ENCODE results near the gene CCDC71. TPM values are rescaled to one million over a fixed set of nuclear protein-coding genes. Genes with fewer than 3 reads are reported as not detected.

The CCDC71 gene
- total RNA-seq, 4 donors from 2014 or later: 12.4 to 39.3 (median 37.5) TPM

GRCh38 chr3:49173116-49173791 is 7.1 kb upstream of the CCDC71 start:
- Histone ChIP-seq H3K27ac (peak overlapping the region in 3 of 4 donors; percentile 49 to 82 (median 79)), H3K27me3 (no peaks in the 10 kb centered on the region), H3K4me3 (peak overlapping the region in 2 of 4 donors; percentile 63 to 84), H3K9me3 (no peaks in the 10 kb centered on the region), H3K36me3 (no peaks in the 10 kb centered on the region), H3K4me1 (peaks cover 0 to 31% (median 4%) of the 10 kb centered on the region in 4 donors)
- TF ChIP-seq CTCF (IDR thresholded peaks at IDR 0.05) (no peak), POLR2A (IDR thresholded peaks at IDR 0.05) (no peak)
- no peak for DNase-seq

- Histone ChIP-seq H3K27ac (peak overlapping the region in 3 of 4 donors; percentile 49 to 82 (median 79)), H3K4me1 (peaks cover 0 to 31% (median 4%) of the 10 kb centered on the region in 4 donors), H3K9me3 (no peaks in the 10 kb centered on the region), H3K27me3 (no peaks in the 10 kb centered on the region), H3K4me3 (peak overlapping the region; percentile 52 to 84 (median 60)), H3K36me3 (no peaks in the 10 kb centered on the region)
- no peak for TF ChIP-seq POLR2A (IDR thresholded peaks at IDR 0.05)
- TF ChIP-seq CTCF (IDR thresholded peaks at IDR 0.05): no peak
- DNase-seq: no peak
These were observed 6.5 kb upstream of the CCDC71 start for GRCh38 chr3:49172551-49173041.

- DNase-seq: no peak
- peak overlapping the region; percentile 58 to 82 (median 70) for H3K27ac ChIP-seq
- H3K4me3 ChIP-seq: peak overlapping the region; percentile 52 to 84 (median 60)
- no peaks in the 10 kb centered on the region for H3K27me3 ChIP-seq
- peaks cover 0 to 31% (median 4%) of the 10 kb centered on the region in 4 donors for H3K4me1 ChIP-seq
- H3K36me3 ChIP-seq: no peaks in the 10 kb centered on the region
- no peaks in the 10 kb centered on the region for H3K9me3 ChIP-seq
- no peak for TF ChIP-seq POLR2A (IDR thresholded peaks at IDR 0.05)
- TF ChIP-seq CTCF (IDR thresholded peaks at IDR 0.05): no peak
These were observed 5.8 kb upstream of the CCDC71 start for GRCh38 chr3:49171775-49172500.

- Histone ChIP-seq H3K27ac (peak within 1 kb of the TSS; percentile 58 to 82 (median 70)), H3K36me3 (no peaks in the 10 kb centered on the region), H3K27me3 (no peaks in the 10 kb centered on the region), H3K4me3 (peak within 1 kb of the TSS; percentile 52 to 84 (median 60)), H3K9me3 (no peaks in the 10 kb centered on the region), H3K4me1 (peaks cover 0 to 37% (median 4%) of the 10 kb centered on the region in 4 donors)
- DNase-seq: peak; percentile 77 to 93 (median 87)
- peak; percentile 77 to 96 (median 87) for TF ChIP-seq CTCF (IDR thresholded peaks at IDR 0.05)
- no peak for TF ChIP-seq POLR2A (IDR thresholded peaks at IDR 0.05)
These were observed 5.1 kb upstream of the CCDC71 start, which contains the start of gene KLHDC8B for GRCh38 chr3:49171119-49171774. TSS of gene KLHDC8B (plus strand) at chr3:49171598. CDS start at chr3:49172770, 1,172 bp downstream.

GRCh38 chr3:49170744-49171118 is 4.6 kb upstream of the CCDC71 start:
- peaks cover 0 to 37% (median 4%) of the 10 kb centered on the region in 4 donors for H3K4me1 ChIP-seq
- no peaks in the 10 kb centered on the region for H3K9me3 ChIP-seq
- H3K27me3 ChIP-seq: no peaks in the 10 kb centered on the region
- TF ChIP-seq CTCF (IDR thresholded peaks at IDR 0.05) (no peak), POLR2A (IDR thresholded peaks at IDR 0.05) (no peak)
- H3K36me3 ChIP-seq: no peaks in the 10 kb centered on the region
- no peak for DNase-seq
- H3K4me3 ChIP-seq: peak overlapping the region; percentile 52 to 84 (median 60)
- peak overlapping the region; percentile 58 to 82 (median 70) for H3K27ac ChIP-seq

Measured in Peyer's patch (tissue), 4 donors.